Gastrocnemius medialis (tissue), 4 donors: ENCODE results near the gene ANXA2R.

Experiments used
- POLR2A ChIP-seq, 2 donors: fragments of 450-650 bp; IDR thresholded peaks; one replicate each; pipeline ENCODE4 v1.6.1; 2017; ENCODE audit warnings: antibody characterized with exemption in 2 of 2, mild to moderate bottlenecking in 2 of 2, moderate library complexity in 2 of 2
- TF ChIP-seq, protein P1 (sequence below), 5 experiments: fragments of 450-650 bp in 3 of 5; fragments of 200-600 bp in 2 of 5; sonication (generic) in 2 of 5; IDR thresholded peaks in 4 of 5; conservative IDR thresholded peaks in 1 of 5; 1 replicate in 4 of 5; 2 replicates in 1 of 5; pipeline ENCODE4 v1.5.1; 2016 to 2019; ENCODE audit warnings: antibody characterized with exemption in 5 of 5, mild to moderate bottlenecking in 3 of 5, moderate library complexity in 3 of 5

DNA sequence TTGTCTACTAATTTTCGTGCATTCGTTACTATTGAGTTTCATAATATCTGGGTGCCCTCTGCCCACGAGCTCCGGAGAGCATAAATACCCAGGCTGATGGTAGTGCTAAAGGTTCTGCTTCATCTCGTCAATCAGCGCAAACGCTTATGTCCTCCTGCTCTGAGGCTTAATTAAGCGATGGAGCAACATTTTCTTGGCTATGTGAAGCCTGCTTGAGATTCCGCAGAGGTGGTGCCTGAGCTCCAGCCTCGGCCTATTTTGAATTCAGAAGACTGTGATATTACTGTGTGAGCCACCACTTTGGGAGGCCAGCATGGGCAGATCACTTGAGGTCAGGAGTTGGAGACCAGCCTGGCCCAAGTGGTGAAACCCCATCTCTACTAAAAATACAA, 44.8 kb downstream of the ANXA2R start:
- TF ChIP-seq, protein P1, sequence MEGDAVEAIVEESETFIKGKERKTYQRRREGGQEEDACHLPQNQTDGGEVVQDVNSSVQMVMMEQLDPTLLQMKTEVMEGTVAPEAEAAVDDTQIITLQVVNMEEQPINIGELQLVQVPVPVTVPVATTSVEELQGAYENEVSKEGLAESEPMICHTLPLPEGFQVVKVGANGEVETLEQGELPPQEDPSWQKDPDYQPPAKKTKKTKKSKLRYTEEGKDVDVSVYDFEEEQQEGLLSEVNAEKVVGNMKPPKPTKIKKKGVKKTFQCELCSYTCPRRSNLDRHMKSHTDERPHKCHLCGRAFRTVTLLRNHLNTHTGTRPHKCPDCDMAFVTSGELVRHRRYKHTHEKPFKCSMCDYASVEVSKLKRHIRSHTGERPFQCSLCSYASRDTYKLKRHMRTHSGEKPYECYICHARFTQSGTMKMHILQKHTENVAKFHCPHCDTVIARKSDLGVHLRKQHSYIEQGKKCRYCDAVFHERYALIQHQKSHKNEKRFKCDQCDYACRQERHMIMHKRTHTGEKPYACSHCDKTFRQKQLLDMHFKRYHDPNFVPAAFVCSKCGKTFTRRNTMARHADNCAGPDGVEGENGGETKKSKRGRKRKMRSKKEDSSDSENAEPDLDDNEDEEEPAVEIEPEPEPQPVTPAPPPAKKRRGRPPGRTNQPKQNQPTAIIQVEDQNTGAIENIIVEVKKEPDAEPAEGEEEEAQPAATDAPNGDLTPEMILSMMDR (IDR thresholded peaks at IDR 0.05 in 4 of 5, conservative IDR thresholded peaks at IDR 0.05 in 1 of 5) = no peak
- no peak for TF ChIP-seq POLR2A (IDR thresholded peaks at IDR 0.05)
